Osteoblast (primary cell): ENCODE data around the gene CAMK1G. TPM values are rescaled to one million over a fixed set of nuclear protein-coding genes. Genes with fewer than 3 reads are reported as not detected.

Experiments
- DNase-seq: peaks from one replicate; pipeline ENCODE4 v3.0.0; 2011; ENCODE audit warnings: low spot score, mixed read lengths; ENCODE audit not compliant: insufficient read length; ENCODE audit errors: missing footprints
- H2AFZ ChIP-seq: 2 replicates; pipeline ENCODE4 v1.6.0; 2011; ENCODE audit warnings: mild to moderate bottlenecking, low read length
- H3K27ac ChIP-seq: 2 replicates; pipeline ENCODE4 v1.5.1; 2011; ENCODE audit warnings: mild to moderate bottlenecking, low read depth, low read length, moderate library complexity
- H3K27me3 ChIP-seq: 2 replicates; pipeline ENCODE4 v1.6.0; 2012; ENCODE audit warnings: mild to moderate bottlenecking, control low read depth, inconsistent platforms, low read length, moderate library complexity; ENCODE audit not compliant: insufficient read depth
- H3K36me3 ChIP-seq: 2 replicates; pipeline ENCODE4 v1.5.1; 2011; ENCODE audit warnings: mild to moderate bottlenecking, low read length, control low read depth, moderate library complexity; ENCODE audit not compliant: insufficient read depth
- H3K4me1 ChIP-seq: 2 replicates; pipeline ENCODE4 v1.5.1; 2011; ENCODE audit warnings: mild to moderate bottlenecking, low read length, control low read depth, moderate library complexity; ENCODE audit not compliant: insufficient read depth
- H3K4me2 ChIP-seq: 2 replicates; pipeline ENCODE4 v1.6.0; 2011; ENCODE audit warnings: mild to moderate bottlenecking, low read length; ENCODE audit not compliant: insufficient read depth
- H3K4me3 ChIP-seq: fragments of 200-600 bp; sonication (generic); 3 replicates; pipeline ENCODE4 v1.5.1; 2012; ENCODE audit warnings: mild to moderate bottlenecking, low read length, inconsistent platforms; ENCODE audit not compliant: insufficient read depth
- H3K79me2 ChIP-seq: 2 replicates; pipeline ENCODE4 v1.6.0; 2012; ENCODE audit warnings: mild to moderate bottlenecking, low read length, control low read depth, inconsistent platforms; ENCODE audit not compliant: insufficient read depth
- H3K9me3 ChIP-seq: 2 replicates; pipeline ENCODE4 v1.5.1; 2011; ENCODE audit warnings: low read depth, low read length, control low read depth
- H4K20me1 ChIP-seq: 2 replicates; pipeline ENCODE4 v1.6.0; 2012; ENCODE audit warnings: mild to moderate bottlenecking, low read length, control low read depth; ENCODE audit not compliant: insufficient read depth
- CTCF ChIP-seq: IDR thresholded peaks from 2 replicates; pipeline ENCODE4 v1.5.1; 2011; ENCODE audit warnings: mild to moderate bottlenecking, low read depth, low read length, moderate library complexity; ENCODE audit errors: extremely low read depth
- total RNA-seq: library from RNA; depleted of rRNA; stranded (reverse); fragments of >200 nt; gene quantifications from 2 replicates; pipeline ENCODE4 v1.2.3, GENCODE V29; 2012

CAMK1G gene
- total RNA-seq, 1 donor, result 0.72 TPM

- Histone ChIP-seq H3K27ac (no peak overlapping the region), H3K36me3 (no peaks in the 10 kb centered on the region), H4K20me1 (no peaks in the 10 kb centered on the region), H3K9me3 (no peaks in the 10 kb centered on the region), H3K79me2 (no peaks in the 10 kb centered on the region), H3K4me3 (no peak overlapping the region), H3K4me2 (no peak overlapping the region), H2AFZ (no peak overlapping the region), H3K27me3 (no peaks in the 10 kb centered on the region), H3K4me1 (peaks cover 9% of the 10 kb centered on the region)
- TF ChIP-seq CTCF, result no peak
- DNase-seq, result peak; percentile 90
These were observed 23.7 kb downstream of the CAMK1G start for GRCh38 chr1:209607102-209607794.

- Histone ChIP-seq H3K27ac (no peak overlapping the region), H3K27me3 (no peaks in the 10 kb centered on the region), H3K4me2 (no peak overlapping the region), H3K9me3 (no peaks in the 10 kb centered on the region), H4K20me1 (no peaks in the 10 kb centered on the region), H3K36me3 (no peaks in the 10 kb centered on the region), H2AFZ (no peak overlapping the region), H3K79me2 (no peaks in the 10 kb centered on the region), H3K4me1 (peaks cover 9% of the 10 kb centered on the region), H3K4me3 (no peak overlapping the region)
- no peak for TF ChIP-seq CTCF
- peak; percentile 91 for DNase-seq
These were observed 24.3 kb downstream of the CAMK1G start for GRCh38 chr1:209607795-209608178.

- Histone ChIP-seq H3K79me2 (no peaks in the 10 kb centered on the region), H2AFZ (no peak overlapping the region), H3K27ac (no peak overlapping the region), H3K4me1 (peaks cover 9% of the 10 kb centered on the region), H3K4me3 (no peak overlapping the region), H3K27me3 (no peaks in the 10 kb centered on the region), H4K20me1 (no peaks in the 10 kb centered on the region), H3K36me3 (no peaks in the 10 kb centered on the region), H3K9me3 (no peaks in the 10 kb centered on the region), H3K4me2 (no peak overlapping the region)
- no peak for DNase-seq
- TF ChIP-seq CTCF, result no peak
These were observed 25.7 kb downstream of the CAMK1G start for GRCh38 chr1:209609041-209609790.
